Stimulated activated effector memory CD8-positive, alpha-beta T cell treated with anti-CD3 and anti-CD28 coated beads, Interleukin-12 subunit alpha, Interleukin-12 subunit beta, amount 100 ng/mL, for 72 hours (primary cell): ENCODE results near the gene FAM83E.
A peak's percentile ranks its signal among the peaks of the same experiment; 100 is the strongest.
"Not testable (repeated sequence)": the region's sequence is repeated elsewhere in the genome, so short reads cannot be mapped to it uniquely, and the experiment has no call there.

ENCODE experiments used
- ATAC-seq: fragments of 150-1000 bp; cut with Tn5 transposase; 2 replicates; pipeline ENCODE4 v1.10.0; 2021
- DNase-seq, 2 donors: peaks; one replicate each; pipeline ENCODE4 v3.0.0; 2021 to 2022; ENCODE audit warnings: low spot score in 2 of 2
- H3K27ac Mint-ChIP-seq: one replicate; pipeline ENCODE4 v1.8.0; 2022; ENCODE audit warnings: mild to moderate bottlenecking, mixed read lengths
- H3K36me3 Mint-ChIP-seq: one replicate; pipeline ENCODE4 v1.8.0; 2022; ENCODE audit warnings: mild to moderate bottlenecking, mixed read lengths
- H3K4me1 Mint-ChIP-seq: one replicate; pipeline ENCODE4 v1.8.0; 2022; ENCODE audit warnings: mixed read lengths
- H3K4me3 Mint-ChIP-seq: one replicate; pipeline ENCODE4 v1.8.0; 2022; ENCODE audit warnings: mild to moderate bottlenecking, mixed read lengths
- H3K9me3 Mint-ChIP-seq: one replicate; pipeline ENCODE4 v1.8.0; 2022; ENCODE audit warnings: mixed read lengths

The FAM83E gene

GRCh38 chr19:48614436-48615230 lies at the start of gene FAM83E:
Gene FAM83E (minus strand): TSS chr19:48615076. CDS start chr19:48613372, 1,704 bp downstream.
- Mint-ChIP-seq H3K27ac (peak within 1 kb of the TSS; percentile 99), H3K4me1 (peaks cover 47% of the 10 kb centered on the region), H3K36me3 (peaks cover 69% of the 10 kb centered on the region), H3K4me3 (peak within 1 kb of the TSS; percentile 91), H3K9me3 (no peaks in the 10 kb centered on the region)
- no peak for ATAC-seq
- DNase-seq, result no peak

DNA sequence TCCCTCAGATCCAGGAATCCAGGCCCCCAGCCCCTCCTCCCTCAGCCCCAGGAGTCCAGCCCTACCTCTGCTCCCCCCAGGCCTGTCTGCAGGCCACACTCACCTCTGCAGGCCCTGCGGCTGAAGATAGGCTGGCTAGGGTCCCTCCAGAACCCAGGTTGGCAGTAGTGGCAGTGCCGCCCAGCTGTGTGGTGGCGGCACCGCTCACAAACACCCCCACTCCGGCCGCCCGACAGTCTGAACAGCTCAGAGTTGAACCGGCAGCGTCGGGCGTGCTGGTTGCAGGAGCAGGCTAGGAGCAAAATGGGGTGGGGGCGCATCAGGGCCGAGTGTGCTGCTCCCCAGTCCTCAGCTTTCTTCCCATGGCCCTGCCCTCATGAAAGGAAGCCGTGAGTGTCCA lies 49.6 kb upstream of the FAM83E start:
- Mint-ChIP-seq H3K4me3 (no peak overlapping the region), H3K36me3 (peaks cover 10% of the 10 kb centered on the region), H3K4me1 (peaks cover 10% of the 10 kb centered on the region), H3K27ac (no peak overlapping the region), H3K9me3 (no peaks in the 10 kb centered on the region)
- DNase-seq (no peak), ATAC-seq (no peak)

DNA sequence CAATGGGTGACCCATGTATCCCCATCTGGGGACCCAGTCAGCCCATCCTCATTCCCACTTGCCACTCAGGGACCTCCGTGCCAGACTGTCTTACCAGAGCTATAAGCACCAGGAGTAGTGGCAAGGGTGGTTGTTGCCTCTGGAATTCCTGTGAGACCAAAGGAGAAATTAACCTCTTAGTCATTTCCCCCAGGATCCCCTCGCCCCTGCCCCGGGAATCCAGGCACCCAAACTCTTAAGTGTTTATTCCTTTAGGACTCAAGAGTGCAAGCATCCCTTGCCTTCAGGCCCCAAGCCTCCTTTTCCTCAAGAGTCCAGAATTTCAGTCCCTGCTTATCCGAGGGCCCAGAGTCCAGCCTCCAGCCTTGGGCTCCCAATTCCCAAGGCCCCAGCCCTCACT lies 48.8 kb upstream of the FAM83E start:
- Mint-ChIP-seq H3K9me3 (no peaks in the 10 kb centered on the region), H3K27ac (no peak overlapping the region), H3K36me3 (peaks cover 2% of the 10 kb centered on the region), H3K4me1 (peaks cover 10% of the 10 kb centered on the region), H3K4me3 (no peak overlapping the region)
- no peak for ATAC-seq
- no peak for DNase-seq

DNA sequence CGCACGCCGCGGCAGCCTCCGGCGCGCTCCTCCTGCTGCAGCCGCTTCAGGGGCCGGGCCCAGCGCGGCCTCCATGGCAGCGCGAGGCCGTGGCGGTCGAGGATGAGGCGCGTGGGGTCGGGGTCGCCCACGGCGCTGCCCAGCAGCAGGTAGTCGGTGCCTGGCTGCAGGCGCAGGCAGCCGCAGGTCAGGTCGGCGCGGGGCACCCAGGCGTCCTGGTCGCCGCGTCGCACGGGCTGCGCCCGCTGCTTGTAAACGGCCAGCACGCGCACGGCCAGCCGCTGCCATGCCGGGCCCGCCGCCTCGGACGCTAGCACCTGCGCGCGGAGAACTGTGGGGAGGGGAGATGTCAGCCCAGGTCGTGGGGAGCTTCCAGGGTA lies 46.8 kb upstream of the FAM83E start:
- H3K27ac Mint-ChIP-seq, result no peak overlapping the region
- H3K4me1 Mint-ChIP-seq, result peaks cover 10% of the 10 kb centered on the region
- H3K36me3 Mint-ChIP-seq, result no peaks in the 10 kb centered on the region
- ATAC-seq (no peak), DNase-seq (no peak)
- no peaks in the 10 kb centered on the region for H3K9me3 Mint-ChIP-seq
- no peak overlapping the region for H3K4me3 Mint-ChIP-seq

- H3K27ac Mint-ChIP-seq, result peak overlapping the region; percentile 95
- peak overlapping the region; percentile 63 for H3K4me3 Mint-ChIP-seq
- DNase-seq, result peak; percentile 74 to 93
- H3K36me3 Mint-ChIP-seq, result no peaks in the 10 kb centered on the region
- no peaks in the 10 kb centered on the region for H3K9me3 Mint-ChIP-seq
- ATAC-seq, result peak; percentile 95
- H3K4me1 Mint-ChIP-seq, result peaks cover 10% of the 10 kb centered on the region
These were observed 46.2 kb upstream of the FAM83E start for GRCh38 chr19:48660852-48661710.

GRCh38 chr19:48659768-48660167 lies 44.9 kb upstream of the FAM83E start:
- H3K27ac Mint-ChIP-seq, result no peak overlapping the region
- H3K4me3 Mint-ChIP-seq, result no peak overlapping the region
- no peak for DNase-seq
- peaks cover 10% of the 10 kb centered on the region for H3K4me1 Mint-ChIP-seq
- no peak for ATAC-seq
- no peaks in the 10 kb centered on the region for H3K36me3 Mint-ChIP-seq
- no peaks in the 10 kb centered on the region for H3K9me3 Mint-ChIP-seq

DNA sequence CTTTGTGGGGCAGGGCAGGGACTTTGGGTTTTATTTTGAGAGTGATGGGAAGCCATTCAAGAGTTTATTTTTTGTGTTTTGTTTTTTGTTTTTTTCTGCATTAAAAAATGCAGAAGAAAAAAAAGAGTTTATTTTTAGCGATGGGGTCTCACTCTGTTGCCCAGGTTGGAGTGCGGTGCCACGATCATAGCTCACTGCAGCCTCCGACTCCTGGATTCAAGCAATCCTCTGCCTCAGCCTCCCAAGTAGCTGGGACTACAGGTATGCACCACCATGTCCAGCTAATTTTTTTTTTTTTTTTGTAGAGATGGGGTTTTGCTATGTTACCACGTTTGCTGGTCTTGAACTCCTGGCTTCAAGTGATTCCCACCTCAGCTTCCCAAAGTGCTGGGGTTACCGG lies 43.6 kb upstream of the FAM83E start:
- Mint-ChIP-seq H3K4me3 (no peak overlapping the region), H3K36me3 (no peaks in the 10 kb centered on the region), H3K9me3 (no peaks in the 10 kb centered on the region), H3K4me1 (peaks cover 10% of the 10 kb centered on the region), H3K27ac (no peak overlapping the region)
- ATAC-seq (no peak), DNase-seq (no peak)

DNA sequence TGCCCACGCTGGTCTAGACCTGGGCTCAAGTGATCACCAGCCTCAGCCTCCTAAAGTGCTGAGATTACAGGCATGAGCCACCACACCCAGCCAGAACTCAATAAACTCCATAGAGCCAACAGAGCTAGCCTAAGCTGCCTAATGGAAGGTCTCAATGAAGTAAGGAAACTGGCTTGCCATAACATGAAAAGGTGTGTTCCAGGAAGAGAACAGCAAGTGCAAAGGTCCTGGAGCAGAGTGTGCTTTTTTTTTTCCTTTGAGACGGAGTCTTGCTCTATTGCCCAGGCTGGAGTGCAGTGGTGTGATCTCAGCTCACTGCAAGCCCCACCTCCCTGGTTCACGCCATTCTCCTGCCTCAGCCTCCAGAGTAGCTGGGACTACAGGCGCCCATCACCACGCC lies 43.0 kb upstream of the FAM83E start:
- H3K9me3 Mint-ChIP-seq, H3K4me3 Mint-ChIP-seq, DNase-seq, H3K36me3 Mint-ChIP-seq, ATAC-seq, H3K4me1 Mint-ChIP-seq, H3K27ac Mint-ChIP-seq: not testable (repeated sequence)

GRCh38 chr19:48656840-48657474 lies 42.1 kb upstream of the FAM83E start:
- H3K27ac Mint-ChIP-seq, result no peak overlapping the region
- ATAC-seq (no peak), DNase-seq (no peak)
- no peaks in the 10 kb centered on the region for H3K9me3 Mint-ChIP-seq
- peaks cover 14% of the 10 kb centered on the region for H3K4me1 Mint-ChIP-seq
- H3K4me3 Mint-ChIP-seq, result no peak overlapping the region
- no peaks in the 10 kb centered on the region for H3K36me3 Mint-ChIP-seq

GRCh38 chr19:48654299-48655059 lies 39.6 kb upstream of the FAM83E start:
- no peak overlapping the region for H3K4me3 Mint-ChIP-seq
- DNase-seq (no peak), ATAC-seq (no peak)
- peak overlapping the region; percentile 54 for H3K27ac Mint-ChIP-seq
- peaks cover 12% of the 10 kb centered on the region for H3K4me1 Mint-ChIP-seq
- H3K9me3 Mint-ChIP-seq, result no peaks in the 10 kb centered on the region
- H3K36me3 Mint-ChIP-seq, result no peaks in the 10 kb centered on the region

DNA sequence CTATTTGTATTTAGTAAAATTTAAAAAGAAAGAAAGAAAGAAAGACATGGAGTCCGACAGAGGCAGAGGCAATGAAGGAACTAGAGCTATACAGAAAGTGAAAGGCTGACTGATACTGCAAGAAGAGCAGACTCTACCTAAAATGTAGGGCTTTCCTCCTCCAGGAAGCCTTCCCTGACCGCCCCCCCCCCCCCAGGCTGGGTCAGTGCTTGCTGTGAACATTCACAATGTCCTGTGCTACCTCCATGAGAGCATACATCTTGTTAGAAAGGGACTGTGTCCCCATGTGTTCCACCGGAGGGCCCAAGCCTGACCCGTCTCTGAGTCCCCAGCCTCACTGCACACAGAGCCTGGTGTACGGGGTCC lies 36.8 kb upstream of the FAM83E start:
- H3K36me3 Mint-ChIP-seq, result peaks cover 6% of the 10 kb centered on the region
- ATAC-seq, result no peak
- no peak overlapping the region for H3K4me3 Mint-ChIP-seq

DNA sequence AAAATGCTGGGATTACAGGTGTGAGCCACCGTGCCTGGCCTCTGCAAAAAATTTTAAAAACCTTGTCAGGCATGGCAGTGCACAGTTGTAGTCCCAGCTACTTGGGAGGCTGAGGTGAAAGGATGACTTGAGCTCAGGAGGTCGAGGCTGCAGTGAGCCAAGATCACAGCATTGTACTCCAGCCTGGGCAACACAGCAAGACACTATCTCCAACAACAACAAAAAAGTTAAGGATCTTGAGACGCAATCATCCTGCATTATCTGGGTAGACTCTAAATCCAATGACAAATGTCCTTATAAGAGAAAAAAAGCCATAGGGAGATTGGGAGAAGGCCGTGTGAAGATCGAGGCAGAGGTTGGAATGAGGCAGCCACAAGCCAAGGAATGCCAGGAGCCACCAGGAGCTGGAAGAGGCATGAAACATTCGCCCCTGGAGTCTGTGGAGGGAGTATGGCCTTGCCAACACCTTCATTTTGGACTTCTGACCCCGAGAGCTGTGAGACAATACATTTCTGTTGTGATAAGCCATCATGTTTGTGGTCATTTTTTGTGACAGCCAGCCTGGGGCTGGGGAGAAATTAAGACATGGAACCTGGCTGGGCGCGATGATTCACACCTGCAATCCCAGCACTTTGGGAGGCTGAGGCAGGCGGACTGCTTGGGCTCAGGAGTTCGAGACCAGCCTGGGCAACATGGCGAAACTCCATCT lies 36.3 kb upstream of the FAM83E start:
- no peaks in the 10 kb centered on the region for H3K9me3 Mint-ChIP-seq
- no peak for DNase-seq
- peaks cover 6% of the 10 kb centered on the region for H3K36me3 Mint-ChIP-seq
- H3K4me1 Mint-ChIP-seq, result peaks cover 35% of the 10 kb centered on the region
- H3K4me3 Mint-ChIP-seq, result no peak overlapping the region
- no peak for ATAC-seq
- H3K27ac Mint-ChIP-seq, result peak overlapping the region; percentile 35

More for the DNA sequence above, 36.8 kb upstream of the FAM83E start:
- Mint-ChIP-seq H3K27ac (no peak overlapping the region), H3K9me3 (no peaks in the 10 kb centered on the region), H3K4me1 (peaks cover 29% of the 10 kb centered on the region)
- no peak for DNase-seq

- H3K9me3 Mint-ChIP-seq, result no peaks in the 10 kb centered on the region
- ATAC-seq, result no peak
- peaks cover 55% of the 10 kb centered on the region for H3K4me1 Mint-ChIP-seq
- DNase-seq, result no peak
- H3K27ac Mint-ChIP-seq, result peak overlapping the region; percentile 18
- H3K36me3 Mint-ChIP-seq, result peaks cover 18% of the 10 kb centered on the region
- peak overlapping the region; percentile 2 for H3K4me3 Mint-ChIP-seq
These were observed 33.3 kb upstream of the FAM83E start for GRCh38 chr19:48648134-48648533.

- H3K4me3 Mint-ChIP-seq, result peak overlapping the region; percentile 98
- H3K27ac Mint-ChIP-seq, result peak overlapping the region; percentile 96
- ATAC-seq (no peak), DNase-seq (no peak)
- peaks cover 49% of the 10 kb centered on the region for H3K4me1 Mint-ChIP-seq
- no peaks in the 10 kb centered on the region for H3K9me3 Mint-ChIP-seq
- H3K36me3 Mint-ChIP-seq, result peaks cover 18% of the 10 kb centered on the region
These were observed 31.9 kb upstream of the FAM83E start for GRCh38 chr19:48646722-48647216.
